ENCODE results near the gene RNF26. TPM values are rescaled to one million over a fixed set of nuclear protein-coding genes. Genes with fewer than 3 reads are reported as not detected.

The RNF26 gene
- total and polyA plus RNA-seq, 3 donors from 2014 or later, result 28.2 to 37.1 (median 31.0) TPM

DNA sequence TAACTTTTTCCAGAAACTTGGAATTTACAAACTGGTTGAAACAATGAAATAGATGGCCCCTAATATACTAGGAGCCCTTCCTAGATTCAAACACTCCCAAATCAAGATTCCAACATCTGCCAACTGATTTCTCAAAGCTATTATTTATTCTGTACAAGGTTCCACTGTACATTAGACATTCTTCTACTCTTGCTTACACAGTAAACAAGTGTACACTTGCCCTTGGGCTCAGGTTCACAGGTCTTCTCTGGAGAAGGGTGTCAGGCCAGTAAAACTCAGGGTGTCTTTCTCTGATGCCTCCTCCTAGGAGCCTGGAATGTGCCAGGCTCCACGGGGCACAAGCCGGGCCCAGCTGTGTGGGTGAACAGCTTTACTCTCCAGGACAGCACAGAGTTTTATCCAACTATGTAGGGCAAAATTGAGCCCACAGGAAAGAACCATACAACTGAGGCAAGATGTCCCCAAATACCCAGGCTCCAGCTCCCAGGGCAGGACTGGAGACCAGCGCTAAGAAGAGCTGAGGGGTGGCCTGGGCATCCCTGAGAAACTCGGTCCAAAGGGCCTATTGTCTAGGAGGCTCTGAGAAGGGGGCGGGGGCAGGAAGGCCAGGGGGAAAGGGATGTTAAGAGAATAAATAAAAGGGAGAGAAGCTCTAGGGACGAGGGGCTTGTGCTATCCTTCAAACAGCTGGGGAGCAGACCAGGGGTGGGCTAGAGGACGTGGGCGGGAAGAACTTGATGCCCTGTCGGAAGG is 20.9 kb downstream of the RNF26 start:
- DNase-seq, result no peak
- intact Hi-C loops (cut with DNase I; ENCODE audit: low total_unique reads), result loop anchor here (10.0 kb wide), 1 partner anchor 120 kb away; no protein-coding TSS in a partner anchor
- no peaks in the 10 kb centered on the region for H3K36me3 ChIP-seq (ENCODE audit: low read depth, missing control alignments)
- no peaks in the 10 kb centered on the region for H3K27me3 ChIP-seq
- H3K4me1 ChIP-seq, result peaks cover 15% of the 10 kb centered on the region
- H3K27ac ChIP-seq, result no peak overlapping the region
- no peaks in the 10 kb centered on the region for H3K9me3 ChIP-seq
- no peak for TF ChIP-seq POLR2A (IDR thresholded peaks at IDR 0.05)
- 52 to 57% methylated on average over 9 of the region's 9 CpGs for WGBS, 2 donors
- no peak overlapping the region for H3K4me3 ChIP-seq

DNA sequence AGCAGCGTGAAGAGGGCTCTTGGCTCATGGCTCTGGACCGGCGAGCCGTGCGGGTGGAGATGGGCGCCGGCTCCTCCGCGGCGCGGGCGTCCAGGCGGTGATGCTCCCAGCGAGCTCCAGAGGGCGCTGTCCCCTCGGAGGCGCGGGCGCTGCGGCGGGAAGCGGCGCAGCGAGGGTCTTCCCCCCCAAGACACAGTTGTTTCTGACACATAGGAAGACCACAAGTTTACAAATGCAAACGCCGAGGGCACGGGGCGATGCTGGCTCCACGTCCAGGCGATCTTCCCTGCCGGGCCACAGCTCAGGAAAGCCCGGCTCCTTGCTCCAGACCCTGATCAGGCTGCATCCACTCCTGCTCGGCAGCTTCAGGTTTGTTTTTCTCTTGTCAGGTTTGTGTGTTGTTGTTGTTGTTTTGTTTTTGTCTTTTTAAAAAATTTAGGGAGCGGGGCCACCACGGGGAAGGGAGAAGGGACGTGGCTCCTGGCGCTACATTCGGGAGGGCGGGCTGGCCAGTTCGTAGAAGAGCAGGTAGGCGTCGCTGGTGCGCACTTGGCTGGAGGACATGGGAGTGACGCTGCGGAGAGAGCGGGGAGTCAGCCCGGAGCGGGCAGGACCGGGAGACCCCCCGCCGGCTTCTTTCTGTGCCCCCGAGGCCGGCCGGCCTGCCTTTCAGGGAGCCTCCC is 22.2 kb downstream of the RNF26 start:
- intact Hi-C loops (cut with DNase I; ENCODE audit: low total_unique reads), result loop anchor here (2.0 to 10.0 kb wide), 2 partner anchors 18 to 118 kb away; no protein-coding TSS in a partner anchor
- Histone ChIP-seq H3K9me3 (no peaks in the 10 kb centered on the region), H3K4me1 (peaks cover 21% of the 10 kb centered on the region), H3K27me3 (no peaks in the 10 kb centered on the region), H3K36me3 (ENCODE audit: low read depth, missing control alignments) (no peaks in the 10 kb centered on the region), H3K4me3 (peak overlapping the region; percentile 39 to 63), H3K27ac (peak overlapping the region; percentile 27 to 69)
- no peak for TF ChIP-seq POLR2A (IDR thresholded peaks at IDR 0.05)
- TF ChIP-seq, protein P1, sequence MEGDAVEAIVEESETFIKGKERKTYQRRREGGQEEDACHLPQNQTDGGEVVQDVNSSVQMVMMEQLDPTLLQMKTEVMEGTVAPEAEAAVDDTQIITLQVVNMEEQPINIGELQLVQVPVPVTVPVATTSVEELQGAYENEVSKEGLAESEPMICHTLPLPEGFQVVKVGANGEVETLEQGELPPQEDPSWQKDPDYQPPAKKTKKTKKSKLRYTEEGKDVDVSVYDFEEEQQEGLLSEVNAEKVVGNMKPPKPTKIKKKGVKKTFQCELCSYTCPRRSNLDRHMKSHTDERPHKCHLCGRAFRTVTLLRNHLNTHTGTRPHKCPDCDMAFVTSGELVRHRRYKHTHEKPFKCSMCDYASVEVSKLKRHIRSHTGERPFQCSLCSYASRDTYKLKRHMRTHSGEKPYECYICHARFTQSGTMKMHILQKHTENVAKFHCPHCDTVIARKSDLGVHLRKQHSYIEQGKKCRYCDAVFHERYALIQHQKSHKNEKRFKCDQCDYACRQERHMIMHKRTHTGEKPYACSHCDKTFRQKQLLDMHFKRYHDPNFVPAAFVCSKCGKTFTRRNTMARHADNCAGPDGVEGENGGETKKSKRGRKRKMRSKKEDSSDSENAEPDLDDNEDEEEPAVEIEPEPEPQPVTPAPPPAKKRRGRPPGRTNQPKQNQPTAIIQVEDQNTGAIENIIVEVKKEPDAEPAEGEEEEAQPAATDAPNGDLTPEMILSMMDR (IDR thresholded peaks at IDR 0.05), result peak; percentile 84 to 88 (median 85)
- 2 to 7% methylated on average over 28 to 52 of the region's 54 CpGs for WGBS, 2 donors
- DNase-seq, result peak; percentile 89

- Histone ChIP-seq H3K9me3 (no peaks in the 10 kb centered on the region), H3K27ac (peak overlapping the region; percentile 27 to 69), H3K27me3 (no peaks in the 10 kb centered on the region), H3K36me3 (ENCODE audit: low read depth, missing control alignments) (no peaks in the 10 kb centered on the region), H3K4me1 (peaks cover 24% of the 10 kb centered on the region), H3K4me3 (peak overlapping the region; percentile 39 to 63)
- TF ChIP-seq, protein P1 (IDR thresholded peaks at IDR 0.05), result no peak
- TF ChIP-seq POLR2A (IDR thresholded peaks at IDR 0.05), result no peak
- intact Hi-C loops (cut with DNase I; ENCODE audit: low total_unique reads), result loop anchor here (2.0 to 10.0 kb wide), 2 partner anchors 18 to 118 kb away; no protein-coding TSS in a partner anchor
- no peak for DNase-seq
- WGBS, 2 donors, result 35 to 36% methylated on average over 5 to 11 of the region's 13 CpGs
Measured at GRCh38 chr11:119357074-119357473, 22.7 kb downstream of the RNF26 start.

DNA sequence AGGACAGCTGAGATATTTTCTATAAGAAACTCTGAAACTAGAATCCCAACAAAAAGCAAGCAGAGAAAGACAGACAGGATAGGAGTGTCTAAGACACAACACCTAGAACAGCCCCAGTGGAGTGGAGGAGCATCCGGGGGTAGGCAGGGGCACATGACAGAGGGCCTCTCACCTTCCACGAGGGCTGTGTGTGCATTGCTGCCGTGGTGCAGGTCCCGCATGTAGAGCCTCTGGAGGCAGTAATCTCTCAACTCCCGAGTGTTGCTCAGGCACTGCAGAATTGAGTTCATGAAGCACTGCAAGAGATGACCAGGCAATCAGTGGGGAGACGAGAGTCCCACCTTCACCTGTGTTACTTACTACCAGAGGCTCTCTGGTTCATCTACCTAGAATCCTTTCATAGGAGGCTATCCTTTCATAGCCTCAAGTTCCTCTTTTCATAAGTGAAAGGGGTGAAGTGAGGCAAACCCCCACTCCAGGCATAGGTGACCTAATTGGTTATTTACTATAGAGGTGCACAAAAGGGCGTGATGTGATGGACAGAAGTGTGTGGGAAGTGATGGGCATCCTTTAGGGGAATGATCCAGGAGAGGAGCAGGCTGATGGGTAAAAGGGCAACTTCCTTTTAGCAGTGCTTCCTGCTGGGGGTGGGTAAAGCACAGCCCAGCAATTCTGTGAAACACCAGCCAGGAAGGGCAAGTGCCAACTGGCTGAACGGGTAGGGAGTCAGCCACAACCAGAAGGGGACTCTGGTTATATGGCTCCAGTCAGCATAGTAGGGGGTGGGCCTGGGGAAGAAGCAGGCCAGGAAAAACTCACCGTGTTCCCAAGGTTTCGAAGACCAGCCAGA is 25.3 kb downstream of the RNF26 start:
- intact Hi-C loops (cut with DNase I; ENCODE audit: low total_unique reads), result loop anchor here (10.0 kb wide), 1 partner anchor 115 kb away; no protein-coding TSS in a partner anchor
- no peaks in the 10 kb centered on the region for H3K27me3 ChIP-seq
- peaks cover 31% of the 10 kb centered on the region for H3K4me1 ChIP-seq
- H3K27ac ChIP-seq, result no peak overlapping the region
- no peak for DNase-seq
- 80 to 82% methylated on average over 10 of the region's 10 CpGs for WGBS, 2 donors
- no peak for TF ChIP-seq POLR2A (IDR thresholded peaks at IDR 0.05)
- TF ChIP-seq, protein P1 (IDR thresholded peaks at IDR 0.05), result no peak
- no peak overlapping the region for H3K4me3 ChIP-seq
- no peaks in the 10 kb centered on the region for H3K36me3 ChIP-seq (ENCODE audit: low read depth, missing control alignments)
- H3K9me3 ChIP-seq, result no peaks in the 10 kb centered on the region
